Endothelial cell of umbilical vein (primary cell): Measurements from ENCODE around the gene SLC25A26. TPM values are rescaled to one million over a fixed set of nuclear protein-coding genes. Genes with fewer than 3 reads are reported as not detected.

ENCODE experiments used
- BruUV-seq: library from RNA; stranded (reverse); fragments of 400-500 nt; replicated peaks from 2 replicates; lab custom pipeline; 2021; lab: Mats Ljungman, UMichigan
- CTCF ChIA-PET: fragments of 300-600, 350-600 bp; sonication (Branson Sonifier 250); formaldehyde crosslinking; loops from one replicate; lab custom pipeline; 2021; ENCODE audit warnings: antibody characterized with exemption, inconsistent platforms; lab: Charles Lee
- POLR2A ChIA-PET: fragments of 300-600, 350-600 bp; sonication (Branson Sonifier 250); formaldehyde crosslinking; loops from one replicate; lab custom pipeline; 2021; ENCODE audit warnings: antibody characterized with exemption, inconsistent platforms; lab: Charles Lee
- DNase-seq: peaks from one replicate; pipeline ENCODE4 v3.0.0-alpha.2; 2011; ENCODE audit warnings: low read depth, low spot score
- FAIRE-seq: peaks from 2 replicates; lab custom pipeline; 2011; peaks lifted over from hg19 to GRCh38; lab: Jason Lieb, UNC
- H2AFZ ChIP-seq: 2 replicates; pipeline ENCODE4 v1.6.0; 2012; ENCODE audit warnings: low read depth, low read length, control low read depth, inconsistent platforms
- H3K27ac ChIP-seq: 2 replicates; pipeline ENCODE4 v1.5.1; 2011; ENCODE audit warnings: low read depth, mild to moderate bottlenecking, control low read depth, low read length, moderate library complexity; ENCODE audit not compliant: insufficient read depth
- H3K27me3 ChIP-seq, 2 experiments: 2 replicates each; pipeline versions ENCODE4 v1.6.0 to v1.6.1; 2011; ENCODE audit warnings: low read length in 2 of 2, mixed read lengths in 1 of 2; ENCODE audit not compliant: control insufficient read depth in 2 of 2, insufficient read depth in 2 of 2
- H3K36me3 ChIP-seq, 2 experiments: 2 replicates in 1 of 2; 3 replicates in 1 of 2; pipeline ENCODE4 v1.5.1; 2011; ENCODE audit warnings: low read length in 2 of 2, mild to moderate bottlenecking in 1 of 2, moderate library complexity in 1 of 2; ENCODE audit not compliant: control insufficient read depth in 2 of 2, insufficient read depth in 2 of 2; ENCODE audit errors: extremely low read depth in 1 of 2
- H3K4me1 ChIP-seq: 3 replicates; pipeline ENCODE4 v1.5.1; 2011; ENCODE audit warnings: mild to moderate bottlenecking, low read length; ENCODE audit not compliant: control insufficient read depth, insufficient read depth; ENCODE audit errors: extremely low read depth
- H3K4me2 ChIP-seq: 2 replicates; pipeline ENCODE4 v1.6.1; 2011; ENCODE audit warnings: low read length, control low read depth, mixed read lengths; ENCODE audit not compliant: insufficient read depth
- H3K4me3 ChIP-seq, 3 experiments: fragments of 200-600 bp in 1 of 3; sonication (generic), shearing (Covaris generic) in 1 of 3; replicated peaks in 1 of 3; 2 replicates each; pipeline ENCODE4 v1.5.1; 2011 to 2016; ENCODE audit warnings: control low read depth in 3 of 3, low read length in 3 of 3, mild to moderate bottlenecking in 2 of 3, inconsistent platforms in 1 of 3, low read depth in 1 of 3, moderate library complexity in 1 of 3; ENCODE audit not compliant: insufficient read depth in 1 of 3
- H3K79me2 ChIP-seq: 2 replicates; pipeline ENCODE4 v1.6.0; 2012; ENCODE audit warnings: low read length, inconsistent platforms; ENCODE audit not compliant: control insufficient read depth, insufficient read depth
- H3K9ac ChIP-seq: replicated peaks from 2 replicates; pipeline ENCODE3; 2011; ENCODE audit warnings: low read length, control low read depth; ENCODE audit not compliant: insufficient read depth; ENCODE audit errors: extremely low read depth
- H3K9me1 ChIP-seq: replicated peaks from 3 replicates; pipeline ENCODE4 v1.6.0; 2011; ENCODE audit warnings: mild to moderate bottlenecking, low read length; ENCODE audit not compliant: control insufficient read depth, insufficient read depth; ENCODE audit errors: extremely low read depth
- H3K9me3 ChIP-seq: replicated peaks from 2 replicates; pipeline ENCODE4 v1.5.1; 2012; ENCODE audit warnings: low read length, inconsistent platforms; ENCODE audit not compliant: control insufficient read depth, insufficient read depth
- H4K20me1 ChIP-seq: replicated peaks from 2 replicates; pipeline ENCODE3; 2011; ENCODE audit warnings: mild to moderate bottlenecking, low read length; ENCODE audit not compliant: control insufficient read depth, insufficient read depth; ENCODE audit errors: extremely low read depth
- EZH2 ChIP-seq: IDR thresholded peaks from 2 replicates; pipeline ENCODE4 v1.6.1; 2012; ENCODE audit warnings: borderline replicate concordance, low read depth, mild to moderate bottlenecking, moderate library complexity, low read length, inconsistent platforms; ENCODE audit not compliant: severe bottlenecking
- FOS ChIP-seq: IDR thresholded peaks from 2 replicates; pipeline ENCODE4 v1.6.1; 2011; ENCODE audit warnings: mild to moderate bottlenecking, low read length, moderate library complexity, borderline replicate concordance; ENCODE audit not compliant: insufficient read depth
- GATA2 ChIP-seq: IDR thresholded peaks from 2 replicates; pipeline ENCODE4 v1.7.0; 2011; ENCODE audit warnings: low read depth, mild to moderate bottlenecking, moderate library complexity, mixed read lengths, low read length; ENCODE audit not compliant: insufficient read length, insufficient read depth
- JUN ChIP-seq: IDR thresholded peaks from 2 replicates; pipeline ENCODE4 v1.6.1; 2011; ENCODE audit warnings: borderline replicate concordance, low read depth; ENCODE audit not compliant: insufficient read length, insufficient read depth
- MYC ChIP-seq: IDR thresholded peaks from one replicate; pipeline ENCODE4 v1.6.1; 2011; ENCODE audit warnings: mild to moderate bottlenecking, low read depth, low read length
- POLR2A ChIP-seq: IDR thresholded peaks from 2 replicates; pipeline ENCODE4 v1.6.1; 2012; ENCODE audit warnings: low read depth, mild to moderate bottlenecking, control low read depth, low read length
- POLR2AphosphoS5 ChIP-seq: IDR thresholded peaks from 2 replicates; pipeline ENCODE4 v1.6.1; 2012; ENCODE audit warnings: low read depth, mild to moderate bottlenecking, control low read depth, low read length, moderate library complexity; ENCODE audit not compliant: insufficient read depth
- dilution Hi-C: fragments of 300-500 bp; cut with MboI; formaldehyde crosslinking; loops from one replicate; pipeline ENCODE4 v1.15.0; 2019; ENCODE audit warnings: low sequenced_read_pairs; ENCODE audit not compliant: extremely low pct_ligation_motif_present
- intact Hi-C: fragments of 100-400 bp; cut with micrococcal nuclease; formaldehyde crosslinking; loops from one replicate; pipeline ENCODE4 v1.10.0; 2022
- polyA plus RNA-seq, 4 experiments: library from polyadenylated mRNA; depleted of rRNA in 3 of 4; stranded (reverse) in 3 of 4; unstranded in 1 of 4; fragments of >200 nt; gene quantifications; 2 replicates each; pipeline versions ENCODE4 v1.2.1 to v1.2.3, GENCODE V29; 2011 to 2012; ENCODE audit warnings: missing spikeins in 1 of 4
- total RNA-seq: library from RNA; stranded (reverse); gene quantifications from 2 replicates; pipeline ENCODE4 v1.2.3, GENCODE V29; 2021
- TF ChIP-seq, protein P1 (sequence below): IDR thresholded peaks from 2 replicates; pipeline ENCODE4 v1.6.1; 2011; ENCODE audit not compliant: insufficient read depth, insufficient read length
- TF ChIP-seq, protein P2 (sequence below), 2 donors: IDR thresholded peaks; 1 replicate in 1 of 2; 2 replicates in 1 of 2; pipeline ENCODE4 v1.5.1; 2011; ENCODE audit warnings: low read length in 2 of 2, mild to moderate bottlenecking in 2 of 2, moderate library complexity in 2 of 2, control low read depth in 1 of 2, inconsistent platforms in 1 of 2, low read depth in 1 of 2; ENCODE audit not compliant: insufficient read depth in 1 of 2; ENCODE audit errors: extremely low read depth in 1 of 2

SLC25A26 gene
- total and polyA plus RNA-seq, 2 donors (not counting 3 experiments of a cell fraction or from before 2014, with no cell fraction given): 11.8 to 23.5 TPM

DNA sequence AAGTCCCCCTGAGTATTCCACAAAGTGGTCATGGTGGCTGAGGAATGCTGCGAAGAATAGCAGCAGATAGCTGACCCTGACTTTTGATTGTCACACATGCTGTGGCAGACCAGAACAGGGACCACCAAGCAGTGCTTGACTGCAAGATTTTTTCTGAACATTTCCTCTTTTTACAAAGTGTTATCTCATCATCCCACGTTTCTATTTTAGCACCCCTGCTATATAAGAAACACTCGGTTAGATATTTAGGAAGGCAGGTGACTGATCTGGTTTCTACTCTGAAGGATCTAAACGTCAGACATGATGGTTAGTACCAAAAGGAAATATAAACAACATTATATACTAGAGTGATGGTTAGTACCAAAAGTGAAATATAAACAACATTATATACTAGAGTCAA is 9.1 kb downstream of the SLC25A26 start:
- dilution Hi-C loops: no loop called here
- no peaks in the 10 kb centered on the region for H3K36me3 ChIP-seq
- no peak overlapping the region for H2AFZ ChIP-seq
- H4K20me1 ChIP-seq: no peaks in the 10 kb centered on the region
- no peak for TF ChIP-seq JUN
- no peak for TF ChIP-seq POLR2A
- TF ChIP-seq, protein P1, sequence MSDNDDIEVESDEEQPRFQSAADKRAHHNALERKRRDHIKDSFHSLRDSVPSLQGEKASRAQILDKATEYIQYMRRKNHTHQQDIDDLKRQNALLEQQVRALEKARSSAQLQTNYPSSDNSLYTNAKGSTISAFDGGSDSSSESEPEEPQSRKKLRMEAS: no peak
- no peak for TF ChIP-seq GATA2
- TF ChIP-seq, protein P2, sequence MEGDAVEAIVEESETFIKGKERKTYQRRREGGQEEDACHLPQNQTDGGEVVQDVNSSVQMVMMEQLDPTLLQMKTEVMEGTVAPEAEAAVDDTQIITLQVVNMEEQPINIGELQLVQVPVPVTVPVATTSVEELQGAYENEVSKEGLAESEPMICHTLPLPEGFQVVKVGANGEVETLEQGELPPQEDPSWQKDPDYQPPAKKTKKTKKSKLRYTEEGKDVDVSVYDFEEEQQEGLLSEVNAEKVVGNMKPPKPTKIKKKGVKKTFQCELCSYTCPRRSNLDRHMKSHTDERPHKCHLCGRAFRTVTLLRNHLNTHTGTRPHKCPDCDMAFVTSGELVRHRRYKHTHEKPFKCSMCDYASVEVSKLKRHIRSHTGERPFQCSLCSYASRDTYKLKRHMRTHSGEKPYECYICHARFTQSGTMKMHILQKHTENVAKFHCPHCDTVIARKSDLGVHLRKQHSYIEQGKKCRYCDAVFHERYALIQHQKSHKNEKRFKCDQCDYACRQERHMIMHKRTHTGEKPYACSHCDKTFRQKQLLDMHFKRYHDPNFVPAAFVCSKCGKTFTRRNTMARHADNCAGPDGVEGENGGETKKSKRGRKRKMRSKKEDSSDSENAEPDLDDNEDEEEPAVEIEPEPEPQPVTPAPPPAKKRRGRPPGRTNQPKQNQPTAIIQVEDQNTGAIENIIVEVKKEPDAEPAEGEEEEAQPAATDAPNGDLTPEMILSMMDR (IDR thresholded peaks at IDR 0.05; ENCODE audit: extremely low read depth in 1 of 2, insufficient read depth in 1 of 2, low read depth in 1 of 2, low read length in 2 of 2): no peak
- no peak for TF ChIP-seq FOS
- TF ChIP-seq POLR2AphosphoS5: no peak
- TF ChIP-seq EZH2: no peak
- TF ChIP-seq MYC: no peak
- H3K9ac ChIP-seq: no peak overlapping the region
- no peak for FAIRE-seq
- DNase-seq: no peak
- H3K9me3 ChIP-seq: no peaks in the 10 kb centered on the region
- ChIA-PET POLR2A (no interaction called here), CTCF (no interaction called here)
- no peaks in the 10 kb centered on the region for H3K4me1 ChIP-seq
- intact Hi-C loops: no loop called here
- H3K27ac ChIP-seq: no peak overlapping the region
- H3K27me3 ChIP-seq: no peaks in the 10 kb centered on the region
- BruUV-seq: no TSS peak
- H3K79me2 ChIP-seq: no peaks in the 10 kb centered on the region
- no peak overlapping the region for H3K4me2 ChIP-seq
- no peak overlapping the region for H3K4me3 ChIP-seq
- no peaks in the 10 kb centered on the region for H3K9me1 ChIP-seq
